GM15510 (cell line): Measurements from ENCODE around the gene PHF21A.

Experiments used
- POLR2A ChIP-seq: IDR thresholded peaks from 3 replicates; pipeline ENCODE4 v1.6.1; 2011; ENCODE audit warnings: borderline replicate concordance; ENCODE audit not compliant: insufficient read length; ENCODE audit errors: extremely low read depth

Gene PHF21A

GRCh38 chr11:45922425-45923082 lies 198.7 kb downstream of the PHF21A start, which contains the start of gene LARGE2:
Gene LARGE2 (plus strand): TSS chr11:45922656. CDS start chr11:45922883, 227 bp downstream.
- no peak for TF ChIP-seq POLR2A

GRCh38 chr11:45921561-45922424 lies 199.5 kb downstream of the PHF21A start:
- TF ChIP-seq POLR2A, result no peak

- TF ChIP-seq POLR2A, result no peak
Measured at GRCh38 chr11:45920531-45921477, 200.4 kb downstream of the PHF21A start.

- TF ChIP-seq POLR2A, result no peak
Measured at GRCh38 chr11:45919806-45920530, 201.3 kb downstream of the PHF21A start.

- TF ChIP-seq POLR2A, result no peak
Measured at GRCh38 chr11:45918962-45919675, 202.1 kb downstream of the PHF21A start.

- peak; percentile 61 for TF ChIP-seq POLR2A
Measured at GRCh38 chr11:45918331-45918941, 202.8 kb downstream of the PHF21A start.

GRCh38 chr11:45917623-45918330 lies 203.5 kb downstream of the PHF21A start, which contains the start of gene PEX16:
Gene PEX16 (minus strand): TSS chr11:45917877. CDS start chr11:45917811, 66 bp downstream.
- TF ChIP-seq POLR2A, result peak; percentile 88

GRCh38 chr11:45917286-45917622 lies 204.0 kb downstream of the PHF21A start:
- TF ChIP-seq POLR2A, result no peak

- no peak for TF ChIP-seq POLR2A
Measured at GRCh38 chr11:45915446-45915845, 205.8 kb downstream of the PHF21A start.

GRCh38 chr11:45913942-45914635 lies 207.2 kb downstream of the PHF21A start:
- TF ChIP-seq POLR2A, result no peak

- no peak for TF ChIP-seq POLR2A
Measured at GRCh38 chr11:45913514-45913913, 207.7 kb downstream of the PHF21A start.

GRCh38 chr11:45910623-45911022 lies 210.6 kb downstream of the PHF21A start:
- no peak for TF ChIP-seq POLR2A
